Measurements from ENCODE around the gene ATRX. TPM values are rescaled to one million over a fixed set of nuclear protein-coding genes. Genes with fewer than 3 reads are reported as not detected.

Gene ATRX
- total and polyA plus RNA-seq, 2 of the 8 experiments (the other 6 are each of a cell fraction or from before 2014, with no cell fraction given): 28.4 to 97.8 TPM

GRCh38 chrX:77668391-77669237, 117.4 kb downstream of the ATRX start (continued):
- TF ChIP-seq RXRA (IDR thresholded peaks at IDR 0.05; ENCODE audit: insufficient read depth, low read depth, low read length): no peak
- no peak for TF ChIP-seq NRF1 (IDR thresholded peaks at IDR 0.05; ENCODE audit: low read depth, low read length)
- TF ChIP-seq PHF8 (conservative IDR thresholded peaks at IDR 0.05; ENCODE audit: low read depth, low read length): no peak

Data from H1 (cell line).